Duodenal mucosa (tissue), 2 donors: ENCODE measurements around the gene ELFN2.

Experiments used
- H3K27ac ChIP-seq: one replicate; pipeline ENCODE4 v1.7.0; 2013; ENCODE audit warnings: low read depth, low read length
- H3K27me3 ChIP-seq, 2 donors: one replicate each; pipeline ENCODE4 v1.7.0; 2013; ENCODE audit warnings: low read length in 2 of 2, control low read depth in 1 of 2; ENCODE audit not compliant: insufficient read depth in 2 of 2, control insufficient read depth in 1 of 2
- H3K36me3 ChIP-seq, 2 donors: one replicate each; pipeline ENCODE4 v1.7.0; 2013; ENCODE audit warnings: low read length in 2 of 2, control low read depth in 1 of 2; ENCODE audit not compliant: insufficient read depth in 2 of 2, control insufficient read depth in 1 of 2
- H3K4me1 ChIP-seq, 2 donors: one replicate each; pipeline ENCODE4 v1.7.0; 2013; ENCODE audit warnings: low read length in 2 of 2, control low read depth in 1 of 2; ENCODE audit not compliant: insufficient read depth in 2 of 2, control insufficient read depth in 1 of 2
- H3K4me3 ChIP-seq, 2 donors: one replicate each; pipeline ENCODE4 v1.7.0; 2013; ENCODE audit warnings: low read length in 2 of 2, low read depth in 1 of 2
- H3K9ac ChIP-seq, 2 donors: one replicate each; pipeline ENCODE4 v1.7.0; 2013; ENCODE audit warnings: low read length in 2 of 2, low read depth in 1 of 2
- H3K9me3 ChIP-seq, 2 donors: one replicate each; pipeline ENCODE4 v1.7.0; 2013; ENCODE audit warnings: low read length in 2 of 2, control low read depth in 1 of 2; ENCODE audit not compliant: control insufficient read depth in 1 of 2

ELFN2 gene

GRCh38 chr22:37354670-37355069 lies 72.6 kb downstream of the ELFN2 start:
- H3K27me3 ChIP-seq = peaks cover 5 to 12% of the 10 kb centered on the region in 2 donors

GRCh38 chr22:37354261-37354660 lies 73.0 kb downstream of the ELFN2 start:
- H3K36me3 ChIP-seq = no peaks in the 10 kb centered on the region
- peaks cover 5 to 12% of the 10 kb centered on the region in 2 donors for H3K27me3 ChIP-seq
- H3K9ac ChIP-seq = no peak overlapping the region
- H3K27ac ChIP-seq = no peak overlapping the region
- no peaks in the 10 kb centered on the region for H3K9me3 ChIP-seq
- H3K4me3 ChIP-seq = no peak overlapping the region
- no peaks in the 10 kb centered on the region for H3K4me1 ChIP-seq

More at GRCh38 chr22:37354670-37355069, 72.6 kb downstream of the ELFN2 start:
- no peaks in the 10 kb centered on the region for H3K4me1 ChIP-seq
- H3K9ac ChIP-seq = no peak overlapping the region
- H3K36me3 ChIP-seq = no peaks in the 10 kb centered on the region
- H3K4me3 ChIP-seq = no peak overlapping the region
- no peak overlapping the region for H3K27ac ChIP-seq
- H3K9me3 ChIP-seq = no peaks in the 10 kb centered on the region

DNA sequence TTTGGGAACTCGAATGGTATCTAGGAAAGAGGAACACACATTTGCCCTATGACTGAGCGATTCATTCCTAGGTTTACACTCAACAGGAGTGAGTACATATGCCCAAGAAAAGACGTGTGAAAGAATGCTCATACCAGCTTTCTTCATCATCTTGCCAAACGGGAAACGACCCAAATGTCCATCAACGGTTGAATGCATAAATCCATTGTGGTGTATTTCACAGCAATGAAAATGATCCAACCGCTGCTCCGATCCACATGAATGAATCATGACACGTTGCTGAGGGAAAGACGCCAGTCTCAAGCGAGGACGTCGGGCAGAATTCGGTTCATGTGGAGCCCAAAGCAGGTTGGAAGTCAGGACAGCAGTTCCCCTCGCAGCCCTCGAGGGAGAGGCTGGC lies 73.4 kb downstream of the ELFN2 start:
- H3K4me3 ChIP-seq = no peak overlapping the region

GRCh38 chr22:37352481-37352880 lies 74.8 kb downstream of the ELFN2 start:
- Histone ChIP-seq H3K27ac (no peak overlapping the region), H3K27me3 (peaks cover 5 to 12% of the 10 kb centered on the region in 2 donors), H3K36me3 (no peaks in the 10 kb centered on the region), H3K9me3 (no peaks in the 10 kb centered on the region), H3K4me1 (no peaks in the 10 kb centered on the region), H3K9ac (no peak overlapping the region), H3K4me3 (no peak overlapping the region)

More for the DNA sequence above, 73.4 kb downstream of the ELFN2 start:
- no peak overlapping the region for H3K27ac ChIP-seq
- H3K9ac ChIP-seq = no peak overlapping the region
- H3K9me3 ChIP-seq = no peaks in the 10 kb centered on the region
- no peaks in the 10 kb centered on the region for H3K4me1 ChIP-seq
- peaks cover 5 to 12% of the 10 kb centered on the region in 2 donors for H3K27me3 ChIP-seq
- no peaks in the 10 kb centered on the region for H3K36me3 ChIP-seq

- no peaks in the 10 kb centered on the region for H3K9me3 ChIP-seq
- H3K4me1 ChIP-seq = peaks cover 5 to 6% of the 10 kb centered on the region in 2 donors
- H3K36me3 ChIP-seq = no peaks in the 10 kb centered on the region
- no peak overlapping the region for H3K27ac ChIP-seq
- H3K27me3 ChIP-seq = peaks cover 5 to 9% of the 10 kb centered on the region in 2 donors
- no peak overlapping the region for H3K4me3 ChIP-seq
- H3K9ac ChIP-seq = no peak overlapping the region
Observed at GRCh38 chr22:37351232-37351631, 76.0 kb downstream of the ELFN2 start.

GRCh38 chr22:37349043-37349814 lies 78.0 kb downstream of the ELFN2 start:
- H3K9me3 ChIP-seq = no peaks in the 10 kb centered on the region
- no peaks in the 10 kb centered on the region for H3K36me3 ChIP-seq
- no peak overlapping the region for H3K4me3 ChIP-seq
- H3K4me1 ChIP-seq = peaks cover 11% of the 10 kb centered on the region in 2 donors
- no peak overlapping the region for H3K9ac ChIP-seq
- H3K27ac ChIP-seq = no peak overlapping the region
- peaks cover 5 to 9% of the 10 kb centered on the region in 2 donors for H3K27me3 ChIP-seq

GRCh38 chr22:37346505-37346895 lies 80.8 kb downstream of the ELFN2 start:
- Histone ChIP-seq H3K27ac (no peak overlapping the region), H3K9me3 (no peaks in the 10 kb centered on the region), H3K36me3 (no peaks in the 10 kb centered on the region), H3K9ac (no peak overlapping the region), H3K4me3 (no peak overlapping the region), H3K4me1 (peaks cover 11% of the 10 kb centered on the region in 2 donors), H3K27me3 (no peaks in the 10 kb centered on the region)

GRCh38 chr22:37345863-37346504 lies 81.3 kb downstream of the ELFN2 start:
- H3K4me3 ChIP-seq = no peak overlapping the region
- no peak overlapping the region for H3K9ac ChIP-seq
- H3K36me3 ChIP-seq = no peaks in the 10 kb centered on the region
- peaks cover 11% of the 10 kb centered on the region in 2 donors for H3K4me1 ChIP-seq
- H3K9me3 ChIP-seq = no peaks in the 10 kb centered on the region
- no peak overlapping the region for H3K27ac ChIP-seq
- H3K27me3 ChIP-seq = no peaks in the 10 kb centered on the region

GRCh38 chr22:37344735-37345449 lies 82.4 kb downstream of the ELFN2 start:
- H3K9me3 ChIP-seq = no peaks in the 10 kb centered on the region

More at GRCh38 chr22:37344735-37345449, 82.4 kb downstream of the ELFN2 start:
- no peak overlapping the region for H3K27ac ChIP-seq
- no peaks in the 10 kb centered on the region for H3K36me3 ChIP-seq
- H3K9ac ChIP-seq = no peak overlapping the region
- H3K27me3 ChIP-seq = no peaks in the 10 kb centered on the region
- H3K4me3 ChIP-seq = no peak overlapping the region
- H3K4me1 ChIP-seq = peaks cover 11% of the 10 kb centered on the region in 2 donors
